Osteoblast (primary cell): ENCODE data around the gene SGMS2. TPM values are rescaled to one million over a fixed set of nuclear protein-coding genes. Genes with fewer than 3 reads are reported as not detected.

Experiments
- DNase-seq: peaks from one replicate; pipeline ENCODE4 v3.0.0; 2011; ENCODE audit warnings: low spot score, mixed read lengths; ENCODE audit not compliant: insufficient read length; ENCODE audit errors: missing footprints
- H2AFZ ChIP-seq: 2 replicates; pipeline ENCODE4 v1.6.0; 2011; ENCODE audit warnings: mild to moderate bottlenecking, low read length
- H3K27ac ChIP-seq: 2 replicates; pipeline ENCODE4 v1.5.1; 2011; ENCODE audit warnings: mild to moderate bottlenecking, low read depth, low read length, moderate library complexity
- H3K27me3 ChIP-seq: 2 replicates; pipeline ENCODE4 v1.6.0; 2012; ENCODE audit warnings: mild to moderate bottlenecking, control low read depth, inconsistent platforms, low read length, moderate library complexity; ENCODE audit not compliant: insufficient read depth
- H3K36me3 ChIP-seq: 2 replicates; pipeline ENCODE4 v1.5.1; 2011; ENCODE audit warnings: mild to moderate bottlenecking, low read length, control low read depth, moderate library complexity; ENCODE audit not compliant: insufficient read depth
- H3K4me1 ChIP-seq: 2 replicates; pipeline ENCODE4 v1.5.1; 2011; ENCODE audit warnings: mild to moderate bottlenecking, low read length, control low read depth, moderate library complexity; ENCODE audit not compliant: insufficient read depth
- H3K4me2 ChIP-seq: 2 replicates; pipeline ENCODE4 v1.6.0; 2011; ENCODE audit warnings: mild to moderate bottlenecking, low read length; ENCODE audit not compliant: insufficient read depth
- H3K4me3 ChIP-seq: fragments of 200-600 bp; sonication (generic); 3 replicates; pipeline ENCODE4 v1.5.1; 2012; ENCODE audit warnings: mild to moderate bottlenecking, low read length, inconsistent platforms; ENCODE audit not compliant: insufficient read depth
- H3K79me2 ChIP-seq: 2 replicates; pipeline ENCODE4 v1.6.0; 2012; ENCODE audit warnings: mild to moderate bottlenecking, low read length, control low read depth, inconsistent platforms; ENCODE audit not compliant: insufficient read depth
- H3K9me3 ChIP-seq: 2 replicates; pipeline ENCODE4 v1.5.1; 2011; ENCODE audit warnings: low read depth, low read length, control low read depth
- H4K20me1 ChIP-seq: 2 replicates; pipeline ENCODE4 v1.6.0; 2012; ENCODE audit warnings: mild to moderate bottlenecking, low read length, control low read depth; ENCODE audit not compliant: insufficient read depth
- CTCF ChIP-seq: IDR thresholded peaks from 2 replicates; pipeline ENCODE4 v1.5.1; 2011; ENCODE audit warnings: mild to moderate bottlenecking, low read depth, low read length, moderate library complexity; ENCODE audit errors: extremely low read depth
- total RNA-seq: library from RNA; depleted of rRNA; stranded (reverse); fragments of >200 nt; gene quantifications from 2 replicates; pipeline ENCODE4 v1.2.3, GENCODE V29; 2012

SGMS2 gene
- total RNA-seq, 1 donor: 148 TPM

GRCh38 chr4:107890779-107891178 is 66.0 kb downstream of the SGMS2 start:
- Histone ChIP-seq H4K20me1 (peaks cover 2% of the 10 kb centered on the region), H3K4me2 (no peak overlapping the region), H3K36me3 (no peaks in the 10 kb centered on the region), H3K9me3 (no peaks in the 10 kb centered on the region), H3K27me3 (no peaks in the 10 kb centered on the region), H3K4me3 (no peak overlapping the region), H3K79me2 (peaks cover 11% of the 10 kb centered on the region), H2AFZ (no peak overlapping the region), H3K4me1 (peaks cover 7% of the 10 kb centered on the region), H3K27ac (no peak overlapping the region)
- DNase-seq: no peak
- TF ChIP-seq CTCF: no peak

- H3K27me3 ChIP-seq: no peaks in the 10 kb centered on the region
- no peak for DNase-seq
- peaks cover 2% of the 10 kb centered on the region for H4K20me1 ChIP-seq
- no peak overlapping the region for H3K27ac ChIP-seq
- H3K4me2 ChIP-seq: no peak overlapping the region
- H3K4me1 ChIP-seq: peaks cover 11% of the 10 kb centered on the region
- no peak for TF ChIP-seq CTCF
- no peaks in the 10 kb centered on the region for H3K9me3 ChIP-seq
- no peak overlapping the region for H3K4me3 ChIP-seq
- H2AFZ ChIP-seq: no peak overlapping the region
- peaks cover 11% of the 10 kb centered on the region for H3K79me2 ChIP-seq
- no peaks in the 10 kb centered on the region for H3K36me3 ChIP-seq
Measured at GRCh38 chr4:107891299-107891698, 66.6 kb downstream of the SGMS2 start.

- Histone ChIP-seq H3K4me2 (no peak overlapping the region), H3K9me3 (no peaks in the 10 kb centered on the region), H3K27ac (no peak overlapping the region), H4K20me1 (peaks cover 2% of the 10 kb centered on the region), H3K27me3 (no peaks in the 10 kb centered on the region), H3K36me3 (no peaks in the 10 kb centered on the region), H3K4me3 (no peak overlapping the region), H3K79me2 (peaks cover 11% of the 10 kb centered on the region), H2AFZ (no peak overlapping the region), H3K4me1 (peaks cover 25% of the 10 kb centered on the region)
- no peak for DNase-seq
- no peak for TF ChIP-seq CTCF
Measured at GRCh38 chr4:107893171-107894137, 68.7 kb downstream of the SGMS2 start.

- no peak for TF ChIP-seq CTCF
- Histone ChIP-seq H3K36me3 (no peaks in the 10 kb centered on the region), H3K27ac (no peak overlapping the region), H2AFZ (no peak overlapping the region), H4K20me1 (peaks cover 2% of the 10 kb centered on the region), H3K79me2 (peaks cover 14% of the 10 kb centered on the region), H3K4me1 (peaks cover 25% of the 10 kb centered on the region), H3K4me3 (no peak overlapping the region), H3K9me3 (no peaks in the 10 kb centered on the region), H3K27me3 (no peaks in the 10 kb centered on the region), H3K4me2 (no peak overlapping the region)
- DNase-seq: no peak
Measured at GRCh38 chr4:107894138-107894603, 69.4 kb downstream of the SGMS2 start.
